Measurements from ENCODE around the gene ACAD10.

- TF ChIP-seq CTCF (conservative IDR thresholded peaks at IDR 0.05; ENCODE audit: low read depth, low read length) (no peak), EZH2 (IDR thresholded peaks at IDR 0.05; ENCODE audit: borderline replicate concordance, low read depth, low read length, poor library complexity, severe bottlenecking) (no peak)
Observed at GRCh38 chr12:111699962-111700361, 14.1 kb downstream of the ACAD10 start.

Data from A673 (cell line).